Lower leg skin (tissue), 3 donors: ENCODE data around the gene CTNNA2.

ENCODE experiments used
- POLR2A ChIP-seq, 2 donors: fragments of 450-650 bp; IDR thresholded peaks; one replicate each; pipeline ENCODE4 v1.6.1; 2016 to 2017; ENCODE audit warnings: antibody characterized with exemption in 2 of 2, mild to moderate bottlenecking in 1 of 2, moderate library complexity in 1 of 2
- TF ChIP-seq, protein P1 (sequence below), 3 donors: fragments of 450-650 bp; IDR thresholded peaks; one replicate each; pipeline ENCODE4 v1.5.1; 2016; ENCODE audit warnings: antibody characterized with exemption in 3 of 3, mild to moderate bottlenecking in 3 of 3, moderate library complexity in 2 of 3

DNA sequence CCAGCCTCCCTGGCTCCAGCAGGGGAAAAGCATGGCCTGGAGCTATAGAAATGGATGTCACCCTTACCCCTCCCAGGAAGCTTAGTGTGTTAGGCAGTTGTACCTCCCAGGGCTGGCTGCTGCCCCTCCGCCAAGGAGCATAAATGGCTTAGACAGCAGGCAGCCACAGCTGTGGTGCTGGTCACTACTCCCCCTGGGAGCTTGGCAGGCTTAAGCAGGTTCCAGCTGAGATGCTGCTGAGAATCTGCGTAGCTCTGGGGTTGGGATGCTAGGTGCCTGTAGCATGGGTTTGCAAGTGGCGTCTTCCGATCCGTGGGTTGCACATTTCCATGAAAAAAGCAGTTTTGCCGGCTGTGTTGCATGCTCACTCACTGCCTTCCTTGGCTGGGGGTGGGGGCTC lies 369.7 kb downstream of the CTNNA2 start:
- TF ChIP-seq, protein P1, sequence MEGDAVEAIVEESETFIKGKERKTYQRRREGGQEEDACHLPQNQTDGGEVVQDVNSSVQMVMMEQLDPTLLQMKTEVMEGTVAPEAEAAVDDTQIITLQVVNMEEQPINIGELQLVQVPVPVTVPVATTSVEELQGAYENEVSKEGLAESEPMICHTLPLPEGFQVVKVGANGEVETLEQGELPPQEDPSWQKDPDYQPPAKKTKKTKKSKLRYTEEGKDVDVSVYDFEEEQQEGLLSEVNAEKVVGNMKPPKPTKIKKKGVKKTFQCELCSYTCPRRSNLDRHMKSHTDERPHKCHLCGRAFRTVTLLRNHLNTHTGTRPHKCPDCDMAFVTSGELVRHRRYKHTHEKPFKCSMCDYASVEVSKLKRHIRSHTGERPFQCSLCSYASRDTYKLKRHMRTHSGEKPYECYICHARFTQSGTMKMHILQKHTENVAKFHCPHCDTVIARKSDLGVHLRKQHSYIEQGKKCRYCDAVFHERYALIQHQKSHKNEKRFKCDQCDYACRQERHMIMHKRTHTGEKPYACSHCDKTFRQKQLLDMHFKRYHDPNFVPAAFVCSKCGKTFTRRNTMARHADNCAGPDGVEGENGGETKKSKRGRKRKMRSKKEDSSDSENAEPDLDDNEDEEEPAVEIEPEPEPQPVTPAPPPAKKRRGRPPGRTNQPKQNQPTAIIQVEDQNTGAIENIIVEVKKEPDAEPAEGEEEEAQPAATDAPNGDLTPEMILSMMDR (IDR thresholded peaks at IDR 0.05) = no peak
- TF ChIP-seq POLR2A (IDR thresholded peaks at IDR 0.05) = no peak
